NCI-H187 (cell line): ENCODE measurements around the gene S100A14.
"Not testable (repeated sequence)": the region's sequence is repeated elsewhere in the genome, so short reads cannot be mapped to it uniquely, and the experiment has no call there.

ENCODE experiments used
- DNase-seq, 2 experiments: peaks; one replicate each; lab custom pipeline; 2025; lab: John Stamatoyannopoulos, UW

Gene S100A14

DNA sequence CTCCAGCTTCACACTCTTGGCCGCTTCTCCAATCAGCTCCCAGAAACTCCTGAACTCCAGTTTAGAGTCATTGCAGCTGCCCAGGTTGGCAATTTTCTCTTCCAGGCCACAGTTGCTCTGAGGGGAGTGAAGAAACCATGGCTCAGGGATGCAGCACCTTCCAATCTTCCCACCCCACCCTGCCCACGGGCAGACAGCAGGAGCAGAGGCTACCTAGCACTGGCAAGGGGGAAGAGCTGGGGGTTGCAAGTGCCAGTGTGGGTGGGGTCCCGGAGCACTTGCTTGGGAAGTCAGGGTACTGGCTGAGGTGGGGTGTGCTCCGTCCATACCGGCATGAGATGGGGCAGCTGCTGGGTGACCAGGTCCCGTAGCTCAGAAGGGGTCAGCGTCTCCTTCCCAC is 1.2 kb downstream of the S100A14 start:
- DNase-seq: no peak

- no peak for DNase-seq
These were observed 1.8 kb downstream of the S100A14 start for GRCh38 chr1:153614189-153614900.

GRCh38 chr1:153613406-153613805 is 2.7 kb downstream of the S100A14 start:
- DNase-seq: no peak

GRCh38 chr1:153612755-153613331 is 3.3 kb downstream of the S100A14 start, which contains the start of gene S100A16:
S100A16 (minus strand) TSS chr1:153613137; CDS start chr1:153608151, 4,986 bp downstream.
- no peak for DNase-seq

DNA sequence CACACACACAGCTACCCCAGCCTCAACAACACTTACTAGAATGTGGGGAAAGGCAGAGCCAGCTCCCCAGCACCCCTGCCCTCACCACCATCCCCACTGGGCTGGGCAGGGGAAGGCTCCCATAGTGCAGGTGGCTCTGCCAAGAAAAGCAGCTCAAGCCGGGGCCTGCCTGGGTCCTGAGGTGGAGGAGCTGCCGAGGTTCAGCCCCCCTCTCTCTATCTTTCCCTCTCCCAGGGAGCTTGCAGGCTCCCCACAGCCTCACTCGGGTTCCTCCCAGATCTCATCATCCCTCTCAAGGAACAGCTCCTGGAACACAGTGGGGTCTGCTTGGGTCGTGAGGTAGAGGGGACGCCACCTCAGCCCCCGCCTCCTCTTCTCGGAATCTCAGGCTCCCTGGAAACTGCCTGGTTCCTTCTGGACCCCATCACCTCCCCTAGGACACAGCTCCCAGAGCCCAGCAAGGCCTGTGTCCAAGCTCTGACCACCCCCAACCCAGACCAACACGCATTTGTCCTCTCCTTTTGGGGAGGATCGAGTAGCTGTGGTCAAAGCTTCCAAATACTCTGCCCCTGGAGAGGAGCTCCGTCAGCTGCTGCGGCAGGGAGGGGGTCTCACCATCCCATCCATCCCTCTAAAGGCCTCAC is 3.9 kb downstream of the S100A14 start:
- no peak for DNase-seq

DNA sequence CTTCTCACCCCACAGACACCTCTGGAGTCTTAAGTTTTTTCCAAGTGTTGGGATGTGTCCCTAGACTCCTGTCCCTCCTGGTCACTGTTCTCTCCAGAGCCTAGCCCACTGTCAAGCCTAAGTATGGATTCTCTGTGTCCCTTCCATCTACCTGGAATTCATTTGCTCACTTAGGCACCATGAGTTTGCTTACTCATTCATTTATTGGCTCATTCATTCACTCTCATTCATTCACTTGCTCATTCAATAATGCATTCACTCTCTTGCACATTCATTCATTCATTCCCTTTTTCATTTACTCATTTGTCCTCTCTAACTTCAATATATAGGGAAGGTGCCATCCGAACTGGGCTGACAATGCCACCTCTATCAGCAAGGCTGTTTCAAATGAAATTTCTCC is 4.8 kb downstream of the S100A14 start:
- DNase-seq: no peak

- no peak for DNase-seq
These were observed 5.3 kb downstream of the S100A14 start for GRCh38 chr1:153610811-153611301.

DNA sequence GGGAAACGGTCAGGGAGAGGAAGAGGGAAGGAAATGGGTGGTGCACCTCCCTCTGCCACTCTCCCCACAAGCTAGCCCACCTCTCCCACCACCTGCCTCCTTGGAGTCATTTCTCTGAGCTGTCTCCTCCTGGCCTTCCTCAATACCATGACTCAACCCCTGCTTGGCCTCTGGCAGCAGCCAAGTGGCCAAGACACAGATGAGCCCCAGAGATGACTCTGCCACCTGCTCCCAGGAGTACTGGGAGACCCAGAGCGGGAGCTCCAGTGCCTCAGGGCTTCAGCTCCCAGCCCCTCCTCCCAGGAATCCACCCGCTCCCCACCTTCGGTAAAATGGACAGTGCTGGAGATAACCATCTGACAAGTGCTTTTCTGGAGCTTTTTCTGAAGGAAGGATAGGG is 5.8 kb downstream of the S100A14 start:
- DNase-seq: no peak

- no peak for DNase-seq
These were observed 6.6 kb downstream of the S100A14 start for GRCh38 chr1:153609585-153609907.

DNA sequence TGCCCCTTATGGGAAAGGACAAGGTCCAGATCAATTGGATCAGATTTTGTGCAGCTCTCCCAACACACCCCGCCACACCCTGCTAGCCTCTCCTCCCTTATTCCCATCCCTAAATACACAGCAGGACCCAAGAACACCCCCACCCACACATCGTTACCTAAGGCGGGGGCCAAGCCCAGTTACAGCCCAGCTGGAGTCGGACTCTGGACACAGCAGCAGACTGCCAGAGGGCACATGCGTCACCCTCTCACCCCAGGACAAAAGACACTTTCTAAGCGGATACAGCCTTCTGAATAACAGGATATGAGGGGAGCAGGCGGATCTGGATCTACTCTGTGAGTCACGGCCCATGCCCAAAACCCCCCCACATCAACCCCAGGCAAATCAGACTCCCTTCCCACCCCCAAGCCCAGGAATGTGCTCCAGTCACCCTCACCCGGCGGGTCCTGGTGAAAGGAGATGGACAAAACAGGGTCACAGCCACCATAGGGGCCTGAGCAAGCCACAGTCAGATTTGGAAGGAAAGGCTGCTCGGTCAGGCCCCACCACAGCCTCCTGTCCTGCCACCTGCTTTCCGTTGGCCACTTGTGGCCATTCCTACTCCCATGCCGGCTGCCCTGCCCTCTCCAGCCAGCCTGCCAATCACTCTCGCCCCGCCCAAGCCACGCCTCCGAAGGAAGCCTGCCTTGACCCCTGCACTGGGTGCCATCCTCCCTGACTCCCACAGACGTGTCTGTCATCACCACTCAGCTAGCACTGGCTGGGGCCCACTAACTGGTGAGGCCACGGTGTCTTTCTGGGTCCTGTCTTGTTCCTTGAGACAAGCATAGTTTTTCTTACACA is 7.2 kb downstream of the S100A14 start:
- DNase-seq: no peak

DNA sequence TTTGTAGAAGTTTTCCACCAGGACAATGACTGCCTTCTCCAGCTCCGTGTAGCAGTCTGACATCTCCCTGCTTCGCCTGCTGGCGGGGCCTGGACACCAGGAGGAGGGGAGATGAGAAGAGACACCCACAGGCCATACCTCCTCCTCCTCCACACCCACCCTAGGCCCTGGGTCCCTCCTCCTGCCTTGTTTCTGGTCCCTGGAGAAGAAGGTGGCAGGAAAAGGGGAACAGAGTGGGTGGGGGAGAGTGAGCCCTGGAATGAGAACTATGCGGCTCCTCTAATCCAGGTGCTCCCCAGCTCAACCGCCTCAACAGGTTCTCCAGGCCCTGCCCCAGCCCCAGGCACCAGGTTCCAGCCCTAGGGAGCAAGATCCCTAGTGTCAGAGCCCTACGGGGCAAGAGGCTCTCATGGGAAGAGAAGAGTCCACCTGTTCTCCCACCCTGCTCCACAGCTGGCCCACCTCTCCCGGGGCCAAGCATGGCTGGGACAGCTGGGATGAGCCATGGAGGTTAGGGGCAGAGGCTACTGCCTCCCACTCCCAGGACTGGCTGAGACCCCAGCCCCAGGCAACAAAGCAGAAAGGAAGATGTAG is 7.9 kb downstream of the S100A14 start:
- no peak for DNase-seq

GRCh38 chr1:153607381-153607780 is 8.7 kb downstream of the S100A14 start:
- DNase-seq: no peak

- no peak for DNase-seq
These were observed 9.9 kb downstream of the S100A14 start for GRCh38 chr1:153606194-153606593.

DNA sequence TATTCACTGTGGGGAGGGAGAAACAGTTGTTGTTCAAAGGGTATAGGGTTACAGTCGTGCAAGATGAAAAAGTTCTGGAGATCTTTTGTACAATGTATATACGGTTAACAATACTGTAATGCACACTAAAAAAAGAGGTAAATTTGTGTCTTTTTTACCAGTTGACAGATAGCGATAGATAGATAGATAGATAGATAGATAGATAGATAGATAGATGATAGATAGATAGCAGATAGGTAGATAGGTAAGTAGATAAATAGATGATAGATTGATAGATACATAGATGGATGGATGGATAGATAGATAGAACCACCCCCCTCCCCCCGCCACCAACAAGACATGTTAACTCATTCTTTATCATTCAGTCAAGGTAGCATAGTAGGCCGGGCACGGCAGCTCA is 13.4 kb downstream of the S100A14 start:
- no peak for DNase-seq

- no peak for DNase-seq
These were observed 16.3 kb downstream of the S100A14 start for GRCh38 chr1:153599847-153600246.

DNA sequence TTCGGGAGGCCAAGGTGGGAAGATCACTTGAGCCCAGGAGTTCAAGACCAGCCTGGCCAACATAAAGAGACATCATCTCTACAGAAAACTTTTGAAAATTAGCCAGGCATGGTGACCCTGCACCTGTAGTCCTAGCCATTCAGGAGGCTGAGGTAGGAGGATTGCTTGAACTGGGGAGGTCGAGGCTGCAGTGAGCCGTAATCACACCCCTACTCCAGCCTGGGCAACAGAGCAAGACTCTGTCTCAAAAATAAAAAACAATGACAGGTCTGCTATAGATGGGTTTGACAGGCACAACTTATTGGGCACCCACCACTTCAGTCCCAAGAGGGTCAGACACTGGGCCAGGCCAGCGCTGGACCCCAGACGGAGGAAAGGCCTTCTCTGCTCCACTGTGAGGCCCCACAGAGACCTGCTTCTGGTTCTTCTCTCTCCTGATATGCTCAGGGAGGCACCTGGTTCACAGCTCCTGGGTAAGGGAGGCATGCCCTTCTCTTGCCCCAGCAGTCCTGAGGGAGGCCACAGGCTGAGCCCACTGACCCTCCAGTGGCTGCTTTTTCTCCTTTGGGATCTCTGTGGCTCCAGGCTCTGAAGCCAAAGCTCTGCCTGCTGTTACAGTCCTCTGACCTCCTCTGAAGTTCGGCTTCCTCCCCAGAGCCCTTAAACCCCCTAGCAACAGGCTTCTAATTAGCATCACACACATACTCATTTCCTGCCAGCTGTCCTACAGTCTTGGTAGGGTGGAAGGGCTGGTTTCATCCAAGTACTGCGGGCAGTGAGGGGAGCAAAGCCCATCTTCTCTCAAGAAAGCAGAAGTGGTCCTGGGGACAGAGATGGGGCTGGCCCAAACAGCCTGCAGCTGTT is 17.6 kb downstream of the S100A14 start:
- no peak for DNase-seq

DNA sequence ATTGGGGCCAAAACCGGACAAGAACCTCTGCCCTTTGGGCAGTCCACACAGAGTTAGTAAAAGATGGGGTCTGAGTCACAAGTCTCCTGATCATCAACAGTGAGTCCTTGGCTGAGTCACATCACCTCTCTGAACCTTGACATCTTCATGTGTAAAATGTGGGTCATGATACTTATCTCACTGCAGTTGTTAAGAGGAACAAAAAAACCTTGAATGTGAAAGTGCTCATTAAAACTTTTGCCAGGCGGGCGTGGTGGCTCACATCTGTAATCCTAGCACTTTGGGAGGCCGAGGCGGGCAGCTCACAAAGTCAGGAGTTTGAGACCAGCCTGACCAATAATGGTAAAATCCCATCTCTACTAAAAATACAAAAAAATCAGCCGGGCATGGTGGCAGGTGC is 18.9 kb downstream of the S100A14 start:
- no peak for DNase-seq

GRCh38 chr1:153592748-153593147 is 23.4 kb downstream of the S100A14 start:
- no peak for DNase-seq

DNA sequence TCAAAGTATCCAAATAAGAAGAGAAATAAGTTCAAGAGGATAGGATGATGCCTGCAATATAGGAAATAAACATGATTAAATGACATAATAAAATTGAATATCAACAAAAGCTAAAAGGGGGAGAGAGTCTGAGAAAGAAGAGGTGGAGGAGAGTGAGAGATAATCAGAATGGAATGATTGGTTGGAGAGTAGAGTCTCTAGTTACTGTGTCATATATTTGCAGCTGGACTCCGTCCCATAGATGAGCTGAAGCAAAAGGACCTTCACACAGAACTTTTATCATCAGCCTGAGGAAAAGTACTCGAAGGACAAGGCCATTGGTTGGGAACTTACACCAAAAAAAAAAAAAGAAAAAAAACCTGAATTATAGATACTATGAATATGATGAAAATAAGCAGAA is 27.6 kb downstream of the S100A14 start:
- DNase-seq: no peak

- DNase-seq: not testable (repeated sequence)
These were observed 28.1 kb downstream of the S100A14 start for GRCh38 chr1:153588033-153588432.

- DNase-seq: no peak
These were observed 28.8 kb downstream of the S100A14 start for GRCh38 chr1:153587314-153587713.
